ENCODE results near the gene SAP25.

DNA sequence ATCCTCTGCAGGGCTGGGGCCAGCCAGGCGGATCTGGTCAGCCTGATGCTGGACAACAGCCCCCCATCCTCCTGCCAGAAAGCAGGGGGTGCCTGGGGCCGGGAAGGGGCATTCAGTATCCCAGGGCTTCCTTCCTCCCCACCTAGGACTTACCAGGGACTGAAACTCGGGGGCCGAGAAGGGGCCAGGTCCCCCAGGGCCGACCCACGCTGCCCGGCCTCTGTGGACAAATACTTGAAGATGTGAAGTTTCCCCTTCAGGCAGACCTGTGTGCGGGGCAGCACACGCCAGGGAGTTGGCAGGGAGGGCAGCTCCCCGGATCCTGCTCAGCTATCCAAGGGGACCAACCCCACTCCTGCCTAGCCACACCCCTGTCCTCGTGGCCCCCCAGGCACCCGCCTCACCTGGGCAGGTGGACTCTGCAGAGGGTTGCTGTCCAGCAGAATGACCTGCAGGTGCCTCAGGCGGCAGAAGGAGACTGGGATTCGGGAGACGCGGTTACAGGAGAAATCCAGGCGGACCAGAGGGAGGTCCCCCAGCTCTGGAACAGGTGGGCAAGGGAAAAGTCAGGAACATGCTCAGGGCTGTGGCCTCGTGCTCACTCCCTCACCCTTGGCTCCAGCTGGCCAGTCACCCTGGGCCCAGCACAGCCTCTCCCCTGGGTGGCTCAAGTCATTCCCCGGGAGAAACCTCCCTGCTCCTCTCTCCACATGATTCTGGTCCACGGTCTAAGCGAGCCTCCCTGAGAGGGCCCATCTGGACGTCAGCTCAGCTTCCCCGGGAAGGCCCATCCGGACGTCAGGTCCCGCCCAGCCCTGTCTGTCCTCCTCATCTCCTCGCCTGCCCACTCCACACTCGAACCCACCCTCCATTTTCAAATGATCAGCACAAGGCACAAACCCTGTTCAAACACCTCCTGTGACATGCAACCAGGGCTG, 4.8 kb upstream of the SAP25 start:
- TF ChIP-seq, protein P1, sequence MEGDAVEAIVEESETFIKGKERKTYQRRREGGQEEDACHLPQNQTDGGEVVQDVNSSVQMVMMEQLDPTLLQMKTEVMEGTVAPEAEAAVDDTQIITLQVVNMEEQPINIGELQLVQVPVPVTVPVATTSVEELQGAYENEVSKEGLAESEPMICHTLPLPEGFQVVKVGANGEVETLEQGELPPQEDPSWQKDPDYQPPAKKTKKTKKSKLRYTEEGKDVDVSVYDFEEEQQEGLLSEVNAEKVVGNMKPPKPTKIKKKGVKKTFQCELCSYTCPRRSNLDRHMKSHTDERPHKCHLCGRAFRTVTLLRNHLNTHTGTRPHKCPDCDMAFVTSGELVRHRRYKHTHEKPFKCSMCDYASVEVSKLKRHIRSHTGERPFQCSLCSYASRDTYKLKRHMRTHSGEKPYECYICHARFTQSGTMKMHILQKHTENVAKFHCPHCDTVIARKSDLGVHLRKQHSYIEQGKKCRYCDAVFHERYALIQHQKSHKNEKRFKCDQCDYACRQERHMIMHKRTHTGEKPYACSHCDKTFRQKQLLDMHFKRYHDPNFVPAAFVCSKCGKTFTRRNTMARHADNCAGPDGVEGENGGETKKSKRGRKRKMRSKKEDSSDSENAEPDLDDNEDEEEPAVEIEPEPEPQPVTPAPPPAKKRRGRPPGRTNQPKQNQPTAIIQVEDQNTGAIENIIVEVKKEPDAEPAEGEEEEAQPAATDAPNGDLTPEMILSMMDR (IDR thresholded peaks at IDR 0.05; ENCODE audit: low read length), result no peak
- TF ChIP-seq EZH2 (IDR thresholded peaks at IDR 0.05; ENCODE audit: borderline replicate concordance, low read length), result no peak

Measured in OCI-LY1 (cell line).